ENCODE measurements around the gene IFT122. TPM values are rescaled to one million over a fixed set of nuclear protein-coding genes. Genes with fewer than 3 reads are reported as not detected.
"Not testable (repeated sequence)": the region's sequence is repeated elsewhere in the genome, so short reads cannot be mapped to it uniquely, and the experiment has no call there.

IFT122 gene
- polyA plus RNA-seq, 1 experiment = 27.8 TPM

GRCh38 chr3:129491794-129492193 is 51.8 kb downstream of the IFT122 start:
- no peak for DNase-seq (ENCODE audit: low read depth)
- Histone ChIP-seq H3K27me3 (ENCODE audit: control insufficient read depth, insufficient read depth, low read length) (no peaks in the 10 kb centered on the region), H3K4me3 (ENCODE audit: low read depth, low read length) (no peak overlapping the region), H3K36me3 (ENCODE audit: control insufficient read depth, insufficient read depth, low read length) (no peaks in the 10 kb centered on the region; the same call in 1 of the 2 replicates)
- CTCF ChIA-PET = interaction anchor here (1.0 to 2.2 kb wide), 6 partner anchors 65 to 338 kb away, joined by 3 to 6 read pairs (median 4); no protein-coding TSS in a partner anchor
- TF ChIP-seq, protein P1, sequence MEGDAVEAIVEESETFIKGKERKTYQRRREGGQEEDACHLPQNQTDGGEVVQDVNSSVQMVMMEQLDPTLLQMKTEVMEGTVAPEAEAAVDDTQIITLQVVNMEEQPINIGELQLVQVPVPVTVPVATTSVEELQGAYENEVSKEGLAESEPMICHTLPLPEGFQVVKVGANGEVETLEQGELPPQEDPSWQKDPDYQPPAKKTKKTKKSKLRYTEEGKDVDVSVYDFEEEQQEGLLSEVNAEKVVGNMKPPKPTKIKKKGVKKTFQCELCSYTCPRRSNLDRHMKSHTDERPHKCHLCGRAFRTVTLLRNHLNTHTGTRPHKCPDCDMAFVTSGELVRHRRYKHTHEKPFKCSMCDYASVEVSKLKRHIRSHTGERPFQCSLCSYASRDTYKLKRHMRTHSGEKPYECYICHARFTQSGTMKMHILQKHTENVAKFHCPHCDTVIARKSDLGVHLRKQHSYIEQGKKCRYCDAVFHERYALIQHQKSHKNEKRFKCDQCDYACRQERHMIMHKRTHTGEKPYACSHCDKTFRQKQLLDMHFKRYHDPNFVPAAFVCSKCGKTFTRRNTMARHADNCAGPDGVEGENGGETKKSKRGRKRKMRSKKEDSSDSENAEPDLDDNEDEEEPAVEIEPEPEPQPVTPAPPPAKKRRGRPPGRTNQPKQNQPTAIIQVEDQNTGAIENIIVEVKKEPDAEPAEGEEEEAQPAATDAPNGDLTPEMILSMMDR (IDR thresholded peaks at IDR 0.05; ENCODE audit: insufficient read depth, low read depth, low read length) = no peak
- POLR2A ChIA-PET = no interaction called here

DNA sequence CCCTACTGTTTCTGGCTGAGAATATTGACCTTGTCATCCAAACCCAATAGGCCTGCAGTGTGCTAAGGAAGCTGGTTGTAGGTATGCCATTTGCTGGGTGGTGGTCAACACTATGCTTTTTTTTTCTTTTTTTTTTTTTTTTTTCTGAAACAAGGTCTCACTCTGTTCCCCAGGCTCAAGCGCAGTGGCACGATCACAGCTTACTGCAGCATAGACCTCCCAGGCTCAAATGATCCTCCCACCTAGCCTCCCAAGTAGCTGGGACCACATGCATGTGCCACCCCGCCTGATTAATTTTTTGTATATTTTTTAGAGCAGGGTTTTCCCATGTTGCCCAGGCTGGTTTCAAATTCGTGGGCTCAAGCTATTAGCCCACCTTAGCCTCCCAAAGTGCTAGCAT is 52.7 kb downstream of the IFT122 start:
- POLR2A ChIA-PET = no interaction called here
- TF ChIP-seq, protein P1 (IDR thresholded peaks at IDR 0.05; ENCODE audit: insufficient read depth, low read depth, low read length) = no peak

DNA sequence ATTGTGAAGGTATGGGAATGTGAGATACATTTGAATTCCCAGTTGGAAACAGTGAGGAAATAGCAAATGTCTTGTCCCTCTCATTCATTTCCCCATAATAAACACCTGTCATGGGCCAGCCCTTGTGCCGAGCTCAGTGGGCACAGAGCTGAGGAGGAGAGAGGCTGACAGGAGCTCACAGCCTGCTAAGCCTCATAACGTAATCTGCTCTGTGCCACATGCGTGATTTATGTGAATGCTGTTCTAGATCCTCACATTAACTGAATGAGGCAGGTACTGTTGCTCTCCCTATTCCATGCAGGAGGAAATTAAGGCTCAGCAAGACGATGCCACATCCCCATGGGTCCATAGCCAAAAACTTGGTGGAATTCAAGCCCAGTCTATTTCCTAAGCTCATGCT is 53.2 kb downstream of the IFT122 start:
- DNase-seq (ENCODE audit: low read depth) = no peak
- TF ChIP-seq, protein P1 (IDR thresholded peaks at IDR 0.05; ENCODE audit: insufficient read depth, low read depth, low read length) = no peak
- ChIA-PET CTCF (interaction anchor here (0.9 to 2.2 kb wide), 7 partner anchors 9 to 336 kb away, joined by 3 to 6 read pairs (median 4); no protein-coding TSS in a partner anchor), POLR2A (no interaction called here)
- Histone ChIP-seq H3K36me3 (ENCODE audit: control insufficient read depth, insufficient read depth, low read length) (no peaks in the 10 kb centered on the region; the same call in 1 of the 2 replicates), H3K27me3 (ENCODE audit: control insufficient read depth, insufficient read depth, low read length) (no peaks in the 10 kb centered on the region), H3K4me3 (ENCODE audit: low read depth, low read length) (no peak overlapping the region)

More for the DNA sequence above, 52.7 kb downstream of the IFT122 start:
- no peak for DNase-seq (ENCODE audit: low read depth)
- Histone ChIP-seq H3K27me3 (ENCODE audit: control insufficient read depth, insufficient read depth, low read length) (no peaks in the 10 kb centered on the region), H3K36me3 (ENCODE audit: control insufficient read depth, insufficient read depth, low read length) (no peaks in the 10 kb centered on the region; the same call in 1 of the 2 replicates), H3K4me3 (ENCODE audit: low read depth, low read length) (no peak overlapping the region)
- CTCF ChIA-PET = interaction anchor here (0.9 to 2.2 kb wide), 8 partner anchors 10 to 337 kb away, joined by 3 to 6 read pairs (median 4); no protein-coding TSS in a partner anchor

DNA sequence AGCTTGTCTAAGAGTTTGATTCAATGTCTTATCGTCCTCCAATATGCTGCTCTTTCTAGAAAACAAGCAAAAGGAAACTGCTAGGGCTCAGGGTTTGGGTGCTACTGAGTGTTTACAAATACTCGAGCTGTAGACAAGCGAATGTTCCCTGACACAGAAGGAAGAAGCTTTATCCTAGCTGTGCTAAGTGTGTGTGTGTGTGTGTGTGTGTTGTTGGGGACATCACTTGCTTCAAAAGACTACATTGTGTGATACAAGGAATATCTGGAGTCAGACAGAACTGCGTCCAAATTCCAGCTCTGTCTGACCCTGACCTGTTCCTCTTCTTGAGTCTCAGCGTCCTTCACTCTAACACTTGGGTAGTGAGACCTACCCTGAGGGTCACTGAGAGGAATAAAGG is 54.5 kb downstream of the IFT122 start:
- POLR2A ChIA-PET; H3K4me3 ChIP-seq (ENCODE audit: low read depth, low read length); H3K27me3 ChIP-seq (ENCODE audit: control insufficient read depth, insufficient read depth, low read length); DNase-seq (ENCODE audit: low read depth); H3K36me3 ChIP-seq (ENCODE audit: control insufficient read depth, insufficient read depth, low read length): not testable (repeated sequence)
- CTCF ChIA-PET = interaction anchor here (0.8 to 1.3 kb wide), 2 partner anchors 57 to 448 kb away, joined by 3 to 4 read pairs; no protein-coding TSS in a partner anchor

DNA sequence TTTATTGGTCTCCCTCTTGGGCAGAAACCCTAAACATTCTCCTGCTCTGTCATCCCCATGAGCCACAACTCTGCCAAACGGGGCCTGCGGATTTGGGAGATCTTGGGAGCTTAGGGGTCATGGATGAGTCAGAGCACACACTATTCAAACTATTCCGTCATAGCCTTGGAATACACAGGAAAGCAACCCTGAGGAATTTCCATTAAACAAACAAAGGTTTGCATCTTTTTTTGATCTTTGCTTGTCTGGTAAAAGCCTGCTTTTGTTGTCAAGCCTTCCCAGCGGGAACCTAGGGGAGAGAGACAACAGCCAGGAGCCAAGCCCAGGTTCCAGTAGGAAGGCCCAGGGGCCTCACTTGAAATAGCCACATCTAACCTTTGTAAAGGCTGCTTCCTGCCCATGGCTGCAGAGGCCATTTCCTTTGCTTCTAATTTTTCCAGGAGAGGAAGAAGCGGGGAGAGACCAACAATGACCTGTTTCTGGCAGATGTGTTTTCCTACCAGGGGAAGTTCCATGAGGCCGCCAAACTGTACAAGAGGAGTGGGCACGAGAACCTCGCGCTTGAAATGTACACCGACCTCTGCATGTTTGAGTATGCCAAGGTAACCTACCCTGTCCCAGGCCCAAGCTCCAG is 55.1 kb downstream of the IFT122 start:
- not testable (repeated sequence) for H3K36me3 ChIP-seq (ENCODE audit: control insufficient read depth, insufficient read depth, low read length)
- DNase-seq (ENCODE audit: low read depth) = peak; percentile 68
- CTCF ChIA-PET = interaction anchor here (1.3 kb wide), 1 partner anchor 447 kb away, joined by 4 read pairs; no protein-coding TSS in a partner anchor

GRCh38 chr3:129497876-129498275 is 57.9 kb downstream of the IFT122 start:
- H3K27me3 ChIP-seq (ENCODE audit: control insufficient read depth, insufficient read depth, low read length); H3K4me3 ChIP-seq (ENCODE audit: low read depth, low read length); CTCF ChIA-PET; POLR2A ChIA-PET; DNase-seq (ENCODE audit: low read depth); H3K36me3 ChIP-seq (ENCODE audit: control insufficient read depth, insufficient read depth, low read length): not testable (repeated sequence)

More for the DNA sequence above, 55.1 kb downstream of the IFT122 start:
- POLR2A ChIA-PET = interaction anchor here (0.6 kb wide), 1 partner anchor 99 kb away, joined by 3 read pairs; no protein-coding TSS in a partner anchor
- H3K4me3 ChIP-seq (ENCODE audit: low read depth, low read length); H3K27me3 ChIP-seq (ENCODE audit: control insufficient read depth, insufficient read depth, low read length): not testable (repeated sequence)

DNA sequence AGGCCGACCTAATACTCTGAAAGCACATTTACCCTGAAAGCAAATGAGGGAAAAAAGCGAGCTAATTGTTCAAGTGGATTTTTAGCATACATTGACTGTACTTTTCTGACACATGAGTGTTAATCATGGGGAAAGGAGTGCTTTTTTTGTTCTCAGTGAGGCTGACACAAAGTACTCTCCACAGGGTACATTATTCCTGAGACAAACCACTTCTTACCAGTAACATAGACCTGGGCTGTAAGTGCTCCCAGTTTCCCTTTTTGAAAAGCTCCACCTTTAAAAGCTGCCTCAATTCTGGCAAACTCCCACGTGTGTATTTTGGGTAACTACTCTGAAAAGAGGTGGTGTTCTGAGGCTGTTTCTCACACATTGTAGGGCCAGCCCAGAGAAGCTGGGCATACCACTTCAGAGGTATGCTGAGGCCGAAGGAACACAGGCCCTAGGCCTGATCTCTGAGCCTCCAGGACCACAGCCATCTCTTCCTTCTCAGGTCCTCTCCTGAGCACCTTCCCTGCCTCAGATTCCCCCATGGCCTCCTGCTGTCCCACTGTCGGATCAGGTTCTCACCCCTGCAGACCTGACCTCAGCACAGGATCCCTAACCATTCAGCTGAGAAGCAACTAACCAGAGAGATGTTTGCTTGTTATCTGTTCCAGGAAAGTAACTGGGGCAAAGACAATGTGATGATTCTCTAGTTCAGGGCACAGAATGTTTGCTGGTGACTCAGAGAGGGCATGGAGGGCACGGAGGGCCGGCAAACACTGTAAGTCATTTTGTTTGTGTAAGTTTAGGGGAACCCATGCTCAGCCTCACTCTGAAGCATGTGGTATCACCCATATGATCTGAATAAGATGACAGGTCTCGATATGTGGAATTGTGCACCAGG is 58.8 kb downstream of the IFT122 start:
- POLR2A ChIA-PET; CTCF ChIA-PET; DNase-seq (ENCODE audit: low read depth); H3K4me3 ChIP-seq (ENCODE audit: low read depth, low read length); H3K27me3 ChIP-seq (ENCODE audit: control insufficient read depth, insufficient read depth, low read length); H3K36me3 ChIP-seq (ENCODE audit: control insufficient read depth, insufficient read depth, low read length): not testable (repeated sequence)

GRCh38 chr3:129499604-129500333 is 59.7 kb downstream of the IFT122 start:
- H3K4me3 ChIP-seq (ENCODE audit: low read depth, low read length); DNase-seq (ENCODE audit: low read depth); H3K27me3 ChIP-seq (ENCODE audit: control insufficient read depth, insufficient read depth, low read length); H3K36me3 ChIP-seq (ENCODE audit: control insufficient read depth, insufficient read depth, low read length); POLR2A ChIA-PET: not testable (repeated sequence)
- CTCF ChIA-PET = interaction anchor here (0.6 to 1.0 kb wide), 3 partner anchors 9 to 12 kb away, joined by 3 to 4 read pairs (median 4); no protein-coding TSS in a partner anchor
